H1 (cell line): ENCODE results near the gene CBL. TPM values are rescaled to one million over a fixed set of nuclear protein-coding genes. Genes with fewer than 3 reads are reported as not detected.
A peak's percentile ranks its signal among the peaks of the same experiment; 100 is the strongest.

Experiments
- CTCF ChIA-PET: fragments of 300-600 bp; sonication (Branson Sonifier 250); formaldehyde crosslinking; loops from one replicate; lab custom pipeline; 2021; ENCODE audit not compliant: partially characterized antibody; lab: Charles Lee
- POLR2A ChIA-PET: fragments of 300-600 bp; sonication (Branson Sonifier 250); formaldehyde crosslinking; loops from one replicate; lab custom pipeline; 2021; ENCODE audit warnings: inconsistent platforms; ENCODE audit not compliant: partially characterized antibody; lab: Charles Lee
- DNase-seq, 2 experiments: peaks; one replicate each; pipeline versions ENCODE4 v3.0.0 to v3.0.0-alpha.2; 2010 to 2022; ENCODE audit warnings: low spot score in 2 of 2, low read depth in 1 of 2, mixed read lengths in 1 of 2
- FAIRE-seq: peaks from 2 replicates; lab custom pipeline; 2011; peaks lifted over from hg19 to GRCh38; lab: Jason Lieb, UNC
- H2AFZ ChIP-seq: 2 replicates; pipeline ENCODE4 v1.8.1; 2012; ENCODE audit warnings: low read length, inconsistent platforms
- H2AK5ac ChIP-seq: 2 replicates; pipeline ENCODE4 v1.6.1; 2013; ENCODE audit warnings: low read depth, low read length
- H2BK120ac ChIP-seq: replicated peaks from 2 replicates; pipeline ENCODE3; 2013; ENCODE audit warnings: low read depth, low read length, inconsistent platforms
- H2BK12ac ChIP-seq: 2 replicates; pipeline ENCODE4 v1.6.1; 2013; ENCODE audit warnings: low read depth, low read length
- H2BK15ac ChIP-seq: 2 replicates; pipeline ENCODE4 v1.6.1; 2013; ENCODE audit warnings: low read length
- H2BK20ac ChIP-seq: 2 replicates; pipeline ENCODE4 v1.6.1; 2013; ENCODE audit warnings: low read length
- H2BK5ac ChIP-seq: 2 replicates; pipeline ENCODE4 v1.6.1; 2013; ENCODE audit warnings: low read depth, low read length
- H3K14ac ChIP-seq: 2 replicates; pipeline ENCODE4 v1.6.1; 2013; ENCODE audit warnings: inconsistent platforms; ENCODE audit not compliant: insufficient read length
- H3K18ac ChIP-seq: 2 replicates; pipeline ENCODE4 v1.6.1; 2013; ENCODE audit warnings: low read length; ENCODE audit errors: extremely low read depth
- H3K23ac ChIP-seq: 2 replicates; pipeline ENCODE4 v1.6.1; 2013; ENCODE audit warnings: inconsistent platforms; ENCODE audit not compliant: insufficient read length
- H3K23me2 ChIP-seq: 2 replicates; pipeline ENCODE4 v1.6.1; 2013; ENCODE audit warnings: low read depth, low read length
- H3K27ac ChIP-seq: 2 replicates; pipeline ENCODE4 v1.6.1; 2011; ENCODE audit warnings: low read depth, low read length, inconsistent platforms
- H3K27me3 ChIP-seq, 4 experiments: replicated peaks in 1 of 4; 1 replicate in 1 of 4; 2 replicates in 3 of 4; pipeline versions ENCODE4 v1.6.1 to v1.8.1; 2011 to 2013; ENCODE audit warnings: low read length in 3 of 4, mild to moderate bottlenecking in 3 of 4, inconsistent platforms in 2 of 4, mixed read lengths in 2 of 4, moderate library complexity in 1 of 4; ENCODE audit not compliant: control insufficient read depth in 3 of 4, insufficient read depth in 3 of 4; ENCODE audit errors: extremely low read depth in 1 of 4
- H3K36me3 ChIP-seq, 4 experiments: 2 replicates each; pipeline versions ENCODE4 v1.6.1 to v1.8.1; 2011 to 2013; ENCODE audit warnings: mild to moderate bottlenecking in 4 of 4, low read length in 3 of 4, moderate library complexity in 2 of 4, control low read depth in 1 of 4, inconsistent platforms in 1 of 4; ENCODE audit not compliant: insufficient read depth in 4 of 4, control insufficient read depth in 2 of 4
- H3K4ac ChIP-seq: replicated peaks from 2 replicates; pipeline ENCODE3; 2013; ENCODE audit warnings: low read length, low read depth, mixed read lengths, inconsistent platforms; ENCODE audit not compliant: insufficient read length
- H3K4me1 ChIP-seq, 4 experiments: replicated peaks in 1 of 4; 1 replicate in 1 of 4; 2 replicates in 3 of 4; pipeline versions ENCODE4 v1.6.1 to v1.8.1; 2011 to 2013; ENCODE audit warnings: low read length in 3 of 4, inconsistent platforms in 2 of 4, mixed read lengths in 1 of 4; ENCODE audit not compliant: insufficient read depth in 4 of 4, control insufficient read depth in 3 of 4
- H3K4me2 ChIP-seq, 2 experiments: 2 replicates each; pipeline versions ENCODE4 v1.6.1 to v1.8.1; 2011 to 2013; ENCODE audit warnings: low read depth in 2 of 2, low read length in 2 of 2, control low read depth in 1 of 2, inconsistent platforms in 1 of 2, mild to moderate bottlenecking in 1 of 2; ENCODE audit not compliant: insufficient read depth in 1 of 2
- H3K4me3 ChIP-seq, 4 experiments: fragments of 200-600, 300-600 bp in 1 of 4; sonication (generic), shearing (Covaris generic), sonication (Bioruptor Twin) in 1 of 4; 2 replicates each; pipeline versions ENCODE4 v1.5.1 to v1.8.1; 2011 to 2016; ENCODE audit warnings: low read length in 4 of 4, low read depth in 3 of 4, control low read depth in 2 of 4, inconsistent platforms in 2 of 4, mild to moderate bottlenecking in 2 of 4, mixed read lengths in 1 of 4, moderate library complexity in 1 of 4; ENCODE audit not compliant: insufficient read depth in 2 of 4; ENCODE audit errors: extremely low read depth in 1 of 4
- H3K56ac ChIP-seq: replicated peaks from 2 replicates; pipeline ENCODE3; 2013; ENCODE audit warnings: low read depth, mild to moderate bottlenecking, mixed read lengths, low read length, inconsistent platforms; ENCODE audit not compliant: insufficient read length
- H3K79me1 ChIP-seq: 2 replicates; pipeline ENCODE4 v1.6.1; 2013; ENCODE audit warnings: low read depth, low read length, control low read depth
- H3K79me2 ChIP-seq, 2 experiments: 2 replicates each; pipeline versions ENCODE4 v1.6.1 to v1.8.1; 2012 to 2013; ENCODE audit warnings: low read length in 2 of 2, mild to moderate bottlenecking in 2 of 2, inconsistent platforms in 1 of 2; ENCODE audit not compliant: insufficient read depth in 2 of 2, control insufficient read depth in 1 of 2
- H3K9ac ChIP-seq, 4 experiments: replicated peaks in 1 of 4; 1 replicate in 1 of 4; 2 replicates in 3 of 4; pipeline versions ENCODE4 v1.6.1 to v1.8.1; 2011 to 2013; ENCODE audit warnings: low read depth in 3 of 4, low read length in 3 of 4, control low read depth in 2 of 4, mild to moderate bottlenecking in 2 of 4, moderate library complexity in 2 of 4, inconsistent platforms in 1 of 4; ENCODE audit errors: extremely low read depth in 1 of 4
- H3K9me3 ChIP-seq, 2 experiments: 2 replicates each; pipeline versions ENCODE4 v1.6.1 to v1.8.1; 2012 to 2013; ENCODE audit warnings: mild to moderate bottlenecking in 2 of 2, moderate library complexity in 2 of 2, control low read depth in 1 of 2, inconsistent platforms in 1 of 2, low read depth in 1 of 2, low read length in 1 of 2, mixed read lengths in 1 of 2; ENCODE audit not compliant: insufficient read depth in 2 of 2
- H4K20me1 ChIP-seq, 2 experiments: replicated peaks in 1 of 2; 2 replicates each; pipeline versions ENCODE3 to v1.8.1; 2011 to 2013; ENCODE audit warnings: inconsistent platforms in 2 of 2, low read length in 2 of 2, mild to moderate bottlenecking in 1 of 2; ENCODE audit not compliant: insufficient read depth in 2 of 2, control insufficient read depth in 1 of 2
- H4K5ac ChIP-seq: 2 replicates; pipeline ENCODE4 v1.6.1; 2013; ENCODE audit warnings: low read length, low read depth, mixed read lengths, inconsistent platforms; ENCODE audit not compliant: insufficient read length
- H4K8ac ChIP-seq: 2 replicates; pipeline ENCODE4 v1.8.0; 2013; ENCODE audit warnings: mild to moderate bottlenecking, moderate library complexity, low read length, inconsistent platforms; ENCODE audit not compliant: insufficient read depth; ENCODE audit errors: extremely low read depth
- H4K91ac ChIP-seq: replicated peaks from 2 replicates; pipeline ENCODE3; 2013; ENCODE audit warnings: low read length, mixed read lengths, inconsistent platforms; ENCODE audit not compliant: insufficient read length
- CBX5 ChIP-seq: fragments of 300-800, 300-1000 bp; sonication (generic); IDR thresholded peaks from 2 replicates; pipeline ENCODE4 v1.7.1; 2016; ENCODE audit warnings: antibody characterized with exemption, low read length, low read depth
- TBP ChIP-seq: IDR thresholded peaks from 2 replicates; pipeline ENCODE4 v1.6.1; 2011; ENCODE audit warnings: low read depth, low read length, improper control_type of control experiment
- WGBS, 2 experiments: shearing (Covaris generic) in 1 of 2; methylation state at CpG; one replicate each; pipeline versions ENCODE4 v1.1.6 to v1.1.7; 2013 to 2015; ENCODE audit warnings: low lambda C conversion rate in 2 of 2, mixed read lengths in 2 of 2, inconsistent platforms in 1 of 2, low coverage in 1 of 2, missing lambda C conversion rate in 1 of 2; ENCODE audit not compliant: insufficient replicate concordance in 2 of 2, insufficient coverage in 1 of 2, insufficient read length in 1 of 2; ENCODE audit errors: extremely low coverage in 1 of 2, missing lambda C conversion rate in 1 of 2; 5-methylcytosine and 5-hydroxymethylcytosine counted together
- polyA plus RNA-seq, 7 experiments: library from polyadenylated mRNA; depleted of rRNA in 3 of 7; stranded (reverse) in 5 of 7; unstranded in 2 of 7; fragments of >200 nt in 5 of 7; fragments of 200-250 nt in 2 of 7; gene quantifications; 1 replicate in 5 of 7; 2 replicates in 1 of 7; 4 replicates in 1 of 7; pipeline versions ENCODE4 v1.2.1 to v1.2.3, GENCODE V29; 2011 to 2013; ENCODE audit warnings: missing spikeins in 2 of 7, mixed read lengths in 2 of 7
- total RNA-seq: library from RNA; stranded (reverse); fragmentation: NEBNext Ultra II Directional; extraction: Animal tissue kit (Norgen Biotek cat#: 25700); gene quantifications from 2 replicates; pipeline ENCODE4 v1.2.1, GENCODE V29; 2021

The CBL gene
- total and polyA plus RNA-seq, 2 of the 8 experiments (the other 6 are each of a cell fraction or from before 2014, with no cell fraction given), result 23.1 to 57.8 TPM

DNA sequence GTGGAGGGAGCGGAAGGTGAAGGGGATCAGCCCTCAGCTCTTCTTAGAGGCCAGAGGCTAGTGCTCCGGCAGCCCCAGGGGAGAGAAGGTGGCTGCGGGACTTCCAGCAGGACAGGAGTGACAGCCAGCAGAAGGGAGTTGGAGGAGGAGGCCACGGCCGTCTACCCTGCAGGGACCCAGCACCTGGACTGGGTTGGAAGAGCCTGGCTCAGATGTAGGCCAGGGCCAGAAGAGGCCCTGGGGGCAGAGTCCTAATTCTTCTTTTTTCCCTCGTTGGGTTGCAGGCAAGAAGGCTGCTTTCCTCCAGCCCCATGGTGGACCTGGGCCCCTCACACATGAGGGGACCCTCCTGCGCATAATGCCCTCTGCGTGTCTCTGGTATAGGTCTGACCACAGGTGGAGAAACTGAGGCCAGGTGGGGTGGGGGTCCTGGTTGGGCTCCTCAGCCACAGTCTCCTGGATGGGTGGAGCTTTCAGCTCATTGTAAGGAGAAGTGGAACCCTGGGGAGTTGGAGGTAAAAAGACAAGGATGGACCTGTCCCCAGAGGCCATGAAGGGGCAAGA is 113.1 kb downstream of the CBL start:
- WGBS, 2 experiments, result 78% methylated on average over 8 of the region's 8 CpGs; no CpG with 5 or more reads in 1 of the 2 experiments
- Histone ChIP-seq H2BK20ac (peak overlapping the region; percentile 96), H4K91ac (peak overlapping the region; percentile 48), H3K14ac (no peak overlapping the region), H4K8ac (peak overlapping the region; percentile 74; the same call in 1 of the 2 replicates), H3K27ac (no peak overlapping the region), H3K79me2 (no peaks in the 10 kb centered on the region), H3K9me3 (no peaks in the 10 kb centered on the region), H2BK5ac (peak overlapping the region; percentile 91; the same call in 1 of the 2 replicates), H3K4me2 (peak overlapping the region; percentile 29 to 97; a peak in 3 of 4 replicates), H2AFZ (no peak overlapping the region), H3K4me3 (peak overlapping the region in 1 of 4 experiments; percentile 8; a peak in 1 of 8 replicates), H3K23me2 (peaks cover 33% of the 10 kb centered on the region), H3K27me3 (peaks cover 5 to 45% (median 36%) of the 10 kb centered on the region in 4 experiments), H3K4me1 (peaks cover 11 to 57% (median 50%) of the 10 kb centered on the region in 4 experiments), H3K4ac (no peak overlapping the region), H3K23ac (no peak overlapping the region), H3K18ac (peak overlapping the region; percentile 48), H3K9ac (no peak overlapping the region), H4K5ac (no peak overlapping the region), H3K56ac (no peak overlapping the region), H2BK15ac (peak overlapping the region; percentile 98; the same call in 1 of the 2 replicates), H3K36me3 (no peaks in the 10 kb centered on the region), H4K20me1 (peaks cover 2% of the 10 kb centered on the region in 2 experiments), H2BK120ac (peak overlapping the region; percentile 36), H3K79me1 (no peaks in the 10 kb centered on the region), H2BK12ac (peak overlapping the region; percentile 98; the same call in 1 of the 2 replicates), H2AK5ac (peak overlapping the region; percentile 93; the same call in 1 of the 2 replicates)
- FAIRE-seq (no peak), DNase-seq (no peak)
- 0 out of 2 replicates have a peak, but pooled peaks have one; percentile 3 for TF ChIP-seq TBP
- no peak for TF ChIP-seq CBX5
- POLR2A ChIA-PET, result interaction anchor here (0.7 to 5.4 kb wide), 7 partner anchors 10 to 224 kb away, joined by 3 to 44 read pairs (median 6); partner anchors contain the start of genes CBL and RNF26
- CTCF ChIA-PET, result interaction anchor here (1.3 to 16.8 kb wide), 6 partner anchors 11 to 62 kb away, joined by 3 to 415 read pairs (median 6); partner anchors contain the start of genes C1QTNF5, MFRP, RNF26 and USP2
